CD8-positive, alpha-beta memory T cell (primary cell): Measurements from ENCODE around the gene TGIF2. TPM values are rescaled to one million over a fixed set of nuclear protein-coding genes. Genes with fewer than 3 reads are reported as not detected.

Experiments
- CTCF ChIA-PET: fragments of 350-600 bp; sonication (Branson Sonifier 250); formaldehyde crosslinking; loops from one replicate; lab custom pipeline; 2021; ENCODE audit warnings: antibody characterized with exemption; lab: Charles Lee
- POLR2A ChIA-PET: fragments of 350-600 bp; sonication (Branson Sonifier 250); formaldehyde crosslinking; loops from one replicate; lab custom pipeline; 2021; ENCODE audit warnings: antibody characterized with exemption; lab: Charles Lee
- DNase-seq, 5 donors: peaks; one replicate each; pipeline versions ENCODE4 v3.0.0 to v3.0.0-alpha.2; 2020 to 2022; ENCODE audit warnings: mixed read lengths in 1 of 5
- H3K27ac ChIP-seq: one replicate; pipeline ENCODE4 v1.7.0; 2013; ENCODE audit warnings: low read depth, mild to moderate bottlenecking, low read length, moderate library complexity
- H3K27me3 ChIP-seq: 2 replicates; pipeline ENCODE4 v1.7.0; 2013; ENCODE audit warnings: low read length, mild to moderate bottlenecking; ENCODE audit not compliant: insufficient read depth, poor library complexity, severe bottlenecking
- H3K36me3 ChIP-seq: 2 replicates; pipeline ENCODE4 v1.7.0; 2013; ENCODE audit warnings: mild to moderate bottlenecking, low read length, moderate library complexity; ENCODE audit not compliant: insufficient read depth
- H3K4me1 ChIP-seq: 2 replicates; pipeline ENCODE4 v1.7.0; 2013; ENCODE audit warnings: mild to moderate bottlenecking, low read length, moderate library complexity; ENCODE audit not compliant: insufficient read depth
- H3K4me3 ChIP-seq: 2 replicates; pipeline ENCODE4 v1.7.0; 2013; ENCODE audit warnings: mild to moderate bottlenecking, low read length
- H3K9me3 ChIP-seq: 2 replicates; pipeline ENCODE4 v1.7.0; 2013; ENCODE audit warnings: mild to moderate bottlenecking, low read length
- H3K27ac Mint-ChIP-seq, 8 donors: one replicate each; pipeline ENCODE4 v1.8.0; 2020 to 2021; ENCODE audit warnings: mixed read lengths in 8 of 8, mild to moderate bottlenecking in 6 of 8, inconsistent platforms in 3 of 8, moderate library complexity in 3 of 8
- H3K27me3 Mint-ChIP-seq, 2 donors: one replicate each; pipeline ENCODE4 v1.8.0; 2020 to 2021; ENCODE audit warnings: mixed read lengths in 2 of 2, mild to moderate bottlenecking in 1 of 2, moderate library complexity in 1 of 2
- H3K36me3 Mint-ChIP-seq, 3 donors: one replicate each; pipeline ENCODE4 v1.8.0; 2020 to 2021; ENCODE audit warnings: mixed read lengths in 3 of 3, inconsistent platforms in 1 of 3, mild to moderate bottlenecking in 1 of 3
- H3K4me1 Mint-ChIP-seq, 3 donors: one replicate each; pipeline ENCODE4 v1.8.0; 2020 to 2021; ENCODE audit warnings: mixed read lengths in 3 of 3, inconsistent platforms in 1 of 3, mild to moderate bottlenecking in 1 of 3
- H3K4me3 Mint-ChIP-seq, 7 donors: one replicate each; pipeline ENCODE4 v1.8.0; 2020 to 2021; ENCODE audit warnings: mixed read lengths in 7 of 7, mild to moderate bottlenecking in 6 of 7, moderate library complexity in 4 of 7, inconsistent platforms in 2 of 7
- H3K9me3 Mint-ChIP-seq, 5 donors: one replicate each; pipeline ENCODE4 v1.8.0; 2020 to 2022; ENCODE audit warnings: mixed read lengths in 5 of 5, mild to moderate bottlenecking in 3 of 5, moderate library complexity in 2 of 5, inconsistent platforms in 1 of 5
- polyA plus RNA-seq: library from polyadenylated mRNA; unstranded; fragments of 300-500 nt; fragmentation: Illumina TruSeq; gene quantifications from one replicate; pipeline ENCODE4 v1.2.3, GENCODE V29; 2021
- total RNA-seq, 2 experiments: library from RNA; stranded (reverse); gene quantifications; one replicate each; pipeline ENCODE4 v1.2.3, GENCODE V29; 2021

Gene TGIF2
- total and polyA plus RNA-seq, 3 experiments from 2014 or later, result 24.6 to 49.8 (median 46.1) TPM

DNA sequence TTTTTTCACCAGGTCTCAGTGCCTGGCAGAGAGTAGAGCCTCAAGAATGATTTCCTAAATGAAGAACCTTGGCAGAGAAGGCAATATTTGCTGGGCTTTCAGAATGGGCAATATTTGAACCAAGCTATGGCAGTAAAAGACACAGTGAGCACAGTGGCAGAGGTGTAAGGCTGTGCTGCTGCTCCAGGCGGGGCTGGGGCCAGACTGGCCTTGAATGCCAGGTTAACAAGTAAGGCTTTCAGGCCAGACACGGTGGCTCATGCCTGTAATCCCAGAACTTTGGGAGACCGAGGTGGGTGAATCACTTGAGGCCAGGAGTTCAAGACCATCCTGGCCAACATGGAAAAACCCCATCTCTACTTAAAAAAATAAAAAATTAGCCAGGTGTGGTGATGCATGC lies 40.6 kb upstream of the TGIF2 start:
- H3K36me3 ChIP-seq, result no peaks in the 10 kb centered on the region
- H3K4me1 Mint-ChIP-seq, result no peaks in the 10 kb centered on the region
- no peaks in the 10 kb centered on the region for H3K9me3 ChIP-seq
- DNase-seq, result no peak
- POLR2A ChIA-PET, result no interaction called here
- CTCF ChIA-PET, result no interaction called here
- no peak overlapping the region for H3K27ac ChIP-seq
- H3K36me3 Mint-ChIP-seq, result peaks cover 0 to 7% (median 0%) of the 10 kb centered on the region in 3 donors
- no peak overlapping the region for H3K27ac Mint-ChIP-seq
- no peak overlapping the region for H3K4me3 Mint-ChIP-seq
- H3K27me3 ChIP-seq, result no peaks in the 10 kb centered on the region
- no peaks in the 10 kb centered on the region for H3K9me3 Mint-ChIP-seq
- no peaks in the 10 kb centered on the region for H3K4me1 ChIP-seq
- no peak overlapping the region for H3K4me3 ChIP-seq
- H3K27me3 Mint-ChIP-seq, result peaks cover 0 to 2% of the 10 kb centered on the region in 2 donors

DNA sequence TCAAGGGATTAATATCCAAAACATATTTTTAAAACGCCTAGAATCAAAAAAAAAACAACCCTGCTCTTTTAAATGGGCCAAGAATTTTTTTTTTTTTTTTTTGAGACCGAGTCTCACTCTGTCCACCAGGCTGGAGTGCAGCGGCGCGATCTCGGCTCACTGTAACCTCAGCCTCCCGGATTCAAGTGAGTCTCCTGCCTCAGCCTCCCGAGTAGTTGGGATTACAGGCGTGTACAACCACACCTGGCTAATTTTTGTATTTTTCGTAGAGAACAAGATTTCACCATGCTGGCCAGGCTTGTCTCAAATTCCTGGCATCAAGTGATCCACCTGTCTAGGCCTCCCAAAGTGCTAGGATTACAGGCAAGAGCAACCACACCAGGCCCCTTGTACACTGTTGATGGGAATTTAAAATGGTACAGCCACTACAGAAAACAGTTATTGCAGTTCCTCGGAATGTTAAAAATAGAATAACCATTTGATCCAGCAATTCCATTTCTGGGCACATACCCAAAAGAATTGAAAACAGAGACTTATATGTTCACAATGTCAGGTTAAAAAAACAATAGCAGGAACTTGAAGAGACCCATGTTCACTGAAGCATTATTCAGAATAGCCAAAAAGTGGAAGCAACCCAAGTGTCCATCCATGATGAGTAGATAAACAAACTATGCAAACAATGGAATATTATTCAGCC lies 35.2 kb upstream of the TGIF2 start:
- Mint-ChIP-seq H3K4me3 (no peak overlapping the region), H3K4me1 (peaks cover 0 to 5% (median 4%) of the 10 kb centered on the region in 3 donors), H3K27ac (no peak overlapping the region), H3K27me3 (peaks cover 0 to 5% of the 10 kb centered on the region in 2 donors), H3K9me3 (no peaks in the 10 kb centered on the region), H3K36me3 (no peaks in the 10 kb centered on the region)
- POLR2A ChIA-PET, result interaction anchor here (0.7 kb wide), 1 partner anchor 34 kb away, joined by 5 read pairs; no protein-coding TSS in a partner anchor
- H3K4me3 ChIP-seq, result no peak overlapping the region
- H3K4me1 ChIP-seq, result no peaks in the 10 kb centered on the region
- no peaks in the 10 kb centered on the region for H3K27me3 ChIP-seq
- H3K36me3 ChIP-seq, result no peaks in the 10 kb centered on the region
- H3K27ac ChIP-seq, result no peak overlapping the region
- H3K9me3 ChIP-seq, result no peaks in the 10 kb centered on the region
- no peak for DNase-seq
- CTCF ChIA-PET, result no interaction called here

DNA sequence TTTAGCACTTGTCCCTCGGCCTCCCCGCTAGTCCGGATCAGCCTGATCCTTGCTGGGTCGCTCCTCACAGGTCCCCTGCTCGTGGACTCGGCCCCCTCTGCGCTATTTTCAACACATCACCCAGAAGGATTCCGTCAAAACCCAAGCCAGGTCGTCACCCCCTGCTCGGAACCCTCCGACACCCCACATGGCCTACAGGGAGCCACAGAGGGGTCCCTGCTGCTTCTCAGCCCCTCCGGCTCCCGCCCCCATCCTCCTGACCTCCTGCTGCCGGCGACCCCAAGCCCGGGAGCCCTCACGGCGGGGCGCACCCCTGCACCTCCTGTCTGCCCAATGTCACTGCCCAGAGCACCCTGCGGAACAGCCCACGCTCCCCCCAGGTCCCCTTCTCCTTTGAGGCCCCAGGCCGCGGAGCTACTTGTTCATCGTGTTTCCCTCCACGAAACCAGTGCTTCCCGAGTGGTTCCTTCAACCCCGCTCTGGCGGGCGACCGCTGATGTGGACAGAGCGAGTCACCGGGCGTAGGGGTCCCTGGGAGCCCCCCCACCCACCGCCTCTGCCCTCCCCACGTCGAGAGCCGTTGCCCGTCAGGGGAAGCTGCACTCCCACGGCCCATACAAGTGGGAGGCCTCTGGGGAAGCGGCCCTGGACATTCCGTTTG lies 32.7 kb upstream of the TGIF2 start:
- H3K9me3 Mint-ChIP-seq, result no peaks in the 10 kb centered on the region
- no peaks in the 10 kb centered on the region for H3K36me3 ChIP-seq
- no peak overlapping the region for H3K27ac ChIP-seq
- H3K27me3 ChIP-seq, result no peaks in the 10 kb centered on the region
- H3K4me3 ChIP-seq, result no peak overlapping the region
- no peaks in the 10 kb centered on the region for H3K36me3 Mint-ChIP-seq
- ChIA-PET POLR2A (no interaction called here), CTCF (no interaction called here)
- no peaks in the 10 kb centered on the region for H3K9me3 ChIP-seq
- H3K4me3 Mint-ChIP-seq, result no peak overlapping the region
- no peak overlapping the region for H3K27ac Mint-ChIP-seq
- no peaks in the 10 kb centered on the region for H3K4me1 ChIP-seq
- no peak for DNase-seq
- H3K27me3 Mint-ChIP-seq, result peaks cover 0 to 5% of the 10 kb centered on the region in 2 donors
- H3K4me1 Mint-ChIP-seq, result peaks cover 0 to 5% (median 4%) of the 10 kb centered on the region in 3 donors

DNA sequence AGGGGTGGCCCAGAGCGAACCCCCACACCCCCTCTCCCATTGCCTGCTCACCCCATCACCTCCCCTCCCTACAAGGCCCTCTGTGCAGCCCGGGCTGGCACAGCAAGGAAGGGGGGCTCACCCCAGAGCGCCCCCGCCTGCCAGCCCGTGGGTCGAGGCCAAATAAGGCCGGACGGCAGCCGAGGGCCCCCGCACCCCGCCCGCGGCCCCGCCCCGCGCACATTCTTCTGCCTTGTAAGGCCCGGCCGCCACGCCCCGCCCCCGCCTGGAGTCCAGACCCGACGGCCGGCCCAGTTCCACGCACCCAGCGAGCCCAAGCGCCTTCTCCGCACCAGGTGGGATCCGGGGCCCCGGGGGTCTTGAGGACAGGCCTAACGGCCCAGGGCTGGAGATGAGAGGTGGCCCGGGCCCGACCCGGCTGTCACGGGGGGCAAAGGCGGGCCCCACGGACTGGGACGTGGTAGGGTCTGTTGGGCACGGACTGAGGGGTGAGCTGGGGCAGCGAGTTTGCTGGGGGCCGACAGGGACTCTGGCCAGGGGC lies 32.1 kb upstream of the TGIF2 start, which contains the start of gene MYL9:
Gene MYL9, plus strand, starts transcription at position 293 of the 541 bp plus-strand sequence. CDS start 3,366 bp downstream, outside the sequence.
- H3K4me1 Mint-ChIP-seq, result peaks cover 0 to 5% (median 4%) of the 10 kb centered on the region in 3 donors
- DNase-seq, result no peak
- POLR2A ChIA-PET, result no interaction called here
- no peaks in the 10 kb centered on the region for H3K36me3 Mint-ChIP-seq
- no peak within 1 kb of the TSS for H3K4me3 Mint-ChIP-seq
- H3K9me3 Mint-ChIP-seq, result no peaks in the 10 kb centered on the region
- no peaks in the 10 kb centered on the region for H3K9me3 ChIP-seq
- CTCF ChIA-PET, result no interaction called here
- H3K4me1 ChIP-seq, result no peaks in the 10 kb centered on the region
- no peaks in the 10 kb centered on the region for H3K36me3 ChIP-seq
- no peak within 1 kb of the TSS for H3K27ac Mint-ChIP-seq
- H3K4me3 ChIP-seq, result no peak within 1 kb of the TSS
- peaks cover 0 to 5% of the 10 kb centered on the region in 2 donors for H3K27me3 Mint-ChIP-seq
- no peak within 1 kb of the TSS for H3K27ac ChIP-seq
- no peaks in the 10 kb centered on the region for H3K27me3 ChIP-seq

DNA sequence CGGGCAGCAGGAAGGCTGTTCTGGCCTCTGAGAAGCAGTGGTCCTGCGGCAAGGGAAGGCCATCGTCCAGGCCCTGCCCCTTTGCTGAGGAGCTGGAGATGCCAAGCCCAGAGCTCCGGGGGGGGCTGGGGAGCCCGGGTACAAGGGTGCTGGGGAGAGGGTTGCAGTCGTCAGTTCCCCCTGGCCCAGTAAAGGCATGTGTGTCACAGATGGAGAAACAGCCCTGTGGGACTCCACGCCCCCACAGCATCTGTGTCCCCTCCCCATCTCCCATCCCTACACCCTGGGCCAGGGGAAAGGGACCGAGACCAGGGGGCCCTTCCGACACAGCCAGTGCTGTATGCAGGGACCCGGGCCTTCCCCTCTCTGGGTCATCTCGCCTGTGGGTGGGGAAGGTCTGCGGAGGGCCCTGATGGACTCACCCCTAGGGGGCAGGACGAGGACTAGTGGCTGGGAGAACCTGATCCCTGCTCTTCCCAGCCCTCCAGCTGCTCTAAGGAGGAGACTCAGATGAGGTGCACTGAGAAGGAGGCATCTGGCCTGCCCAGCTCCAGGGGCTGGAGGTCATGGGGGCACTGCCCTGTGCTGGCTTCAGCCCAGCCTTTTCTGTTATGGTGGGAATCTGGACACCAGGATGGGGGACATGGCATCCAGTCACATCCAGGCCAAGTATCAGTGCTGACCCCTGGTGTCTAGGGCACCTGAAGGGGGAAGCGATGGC lies 31.5 kb upstream of the TGIF2 start:
- no peak for DNase-seq
- H3K27me3 Mint-ChIP-seq, result peaks cover 0 to 5% of the 10 kb centered on the region in 2 donors
- Histone ChIP-seq H3K27me3 (no peaks in the 10 kb centered on the region), H3K4me1 (no peaks in the 10 kb centered on the region), H3K36me3 (no peaks in the 10 kb centered on the region), H3K9me3 (no peaks in the 10 kb centered on the region), H3K27ac (no peak overlapping the region), H3K4me3 (no peak overlapping the region)
- H3K9me3 Mint-ChIP-seq, result no peaks in the 10 kb centered on the region
- H3K36me3 Mint-ChIP-seq, result no peaks in the 10 kb centered on the region
- no peak overlapping the region for H3K4me3 Mint-ChIP-seq
- no peak overlapping the region for H3K27ac Mint-ChIP-seq
- peaks cover 0 to 5% (median 4%) of the 10 kb centered on the region in 3 donors for H3K4me1 Mint-ChIP-seq
- ChIA-PET POLR2A (no interaction called here), CTCF (no interaction called here)

DNA sequence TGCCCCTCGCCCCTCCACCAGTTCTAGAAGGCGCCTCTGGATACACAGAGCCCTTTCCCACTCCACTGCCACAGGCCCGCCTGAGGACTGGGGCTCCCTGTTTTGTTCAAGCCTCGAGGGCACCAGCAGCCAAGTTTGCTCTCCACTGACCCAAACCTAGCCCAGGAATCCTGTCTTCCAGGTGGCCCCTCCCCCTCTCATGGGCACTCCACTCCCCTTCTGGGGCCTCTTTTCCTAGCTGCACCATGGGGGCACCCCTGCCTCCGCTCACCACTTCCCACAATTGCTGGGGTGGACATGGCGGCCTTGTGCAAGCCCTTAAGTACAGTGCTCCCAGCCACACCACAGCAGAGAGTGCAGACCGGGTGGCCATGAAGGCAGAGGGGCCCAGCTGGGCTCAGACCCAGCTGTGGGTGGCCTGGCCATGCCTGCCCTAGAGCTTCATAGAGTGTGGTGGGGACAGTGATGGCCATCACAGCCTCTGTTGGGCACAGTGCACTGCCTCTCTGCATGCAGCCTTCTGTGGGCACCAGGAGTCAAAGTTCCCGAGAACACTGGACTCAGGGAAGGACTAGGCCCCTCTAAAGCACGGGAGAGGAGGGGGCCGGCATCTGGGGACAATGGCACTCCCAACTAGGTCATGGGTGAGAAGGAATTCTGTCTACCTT lies 30.7 kb upstream of the TGIF2 start:
- H3K9me3 ChIP-seq, result no peaks in the 10 kb centered on the region
- Mint-ChIP-seq H3K36me3 (no peaks in the 10 kb centered on the region), H3K4me1 (peaks cover 0 to 5% (median 4%) of the 10 kb centered on the region in 3 donors), H3K27me3 (peaks cover 0 to 5% of the 10 kb centered on the region in 2 donors), H3K9me3 (no peaks in the 10 kb centered on the region), H3K4me3 (no peak overlapping the region), H3K27ac (peak overlapping the region in 1 of 8 donors; percentile 60)
- POLR2A ChIA-PET, result no interaction called here
- CTCF ChIA-PET, result no interaction called here
- no peaks in the 10 kb centered on the region for H3K27me3 ChIP-seq
- H3K27ac ChIP-seq, result no peak overlapping the region
- H3K36me3 ChIP-seq, result no peaks in the 10 kb centered on the region
- no peak overlapping the region for H3K4me3 ChIP-seq
- no peaks in the 10 kb centered on the region for H3K4me1 ChIP-seq
- no peak for DNase-seq

DNA sequence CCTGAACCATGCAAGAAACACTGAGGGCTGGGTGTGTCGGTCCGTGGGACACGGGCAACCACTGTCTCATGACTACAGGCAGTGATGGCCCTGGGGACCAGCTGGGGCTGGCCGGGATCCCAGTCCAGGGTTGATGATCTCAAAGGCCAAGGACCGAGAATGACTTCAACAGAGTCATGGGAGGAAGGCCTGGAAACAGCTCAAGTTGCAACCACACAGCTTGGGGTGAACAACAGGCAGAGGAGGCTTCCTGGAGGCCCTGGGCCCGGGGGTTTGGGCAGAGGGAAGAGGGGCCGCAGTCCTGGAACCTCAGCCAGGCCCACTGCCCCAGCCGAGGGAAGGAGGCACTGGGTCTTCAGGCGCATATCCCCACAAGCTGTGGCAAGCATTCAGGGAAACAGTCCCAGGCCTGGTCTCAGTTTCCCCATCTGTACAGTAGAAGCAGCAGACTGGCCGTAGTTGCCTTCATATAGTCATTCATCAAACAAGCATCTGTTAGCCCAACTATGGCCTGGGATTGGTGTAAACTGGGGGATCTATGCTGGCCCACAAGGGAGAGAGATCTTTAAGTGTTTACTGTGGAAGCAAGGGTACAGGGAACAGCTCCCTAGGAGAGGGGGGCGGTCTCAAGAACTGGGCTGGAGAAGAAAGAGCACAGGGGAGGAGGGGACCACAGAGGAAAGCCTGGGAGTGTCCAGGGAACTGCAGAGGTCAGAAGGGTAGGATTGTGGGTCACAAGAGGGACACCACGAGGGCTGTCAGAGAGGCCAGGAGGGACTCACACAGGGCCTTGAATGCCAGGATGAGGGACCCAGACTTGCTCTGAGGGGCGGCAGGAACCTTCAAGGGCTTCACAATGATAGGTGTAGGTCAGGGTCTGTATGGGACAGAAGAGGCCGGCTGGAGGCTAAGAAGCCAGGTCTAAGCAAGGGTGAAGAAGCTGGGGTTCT lies 29.9 kb upstream of the TGIF2 start:
- H3K27me3 ChIP-seq, result no peaks in the 10 kb centered on the region
- H3K27ac ChIP-seq, result no peak overlapping the region
- CTCF ChIA-PET, result no interaction called here
- H3K9me3 Mint-ChIP-seq, result no peaks in the 10 kb centered on the region
- POLR2A ChIA-PET, result no interaction called here
- no peak for DNase-seq
- H3K36me3 ChIP-seq, result no peaks in the 10 kb centered on the region
- H3K36me3 Mint-ChIP-seq, result no peaks in the 10 kb centered on the region
- H3K4me3 Mint-ChIP-seq, result no peak overlapping the region
- peaks cover 0 to 5% of the 10 kb centered on the region in 2 donors for H3K27me3 Mint-ChIP-seq
- H3K4me3 ChIP-seq, result no peak overlapping the region
- peak overlapping the region in 3 of 8 donors; percentile 9 to 61 (median 29) for H3K27ac Mint-ChIP-seq
- H3K4me1 Mint-ChIP-seq, result peaks cover 0 to 5% (median 4%) of the 10 kb centered on the region in 3 donors
- H3K4me1 ChIP-seq, result no peaks in the 10 kb centered on the region
- H3K9me3 ChIP-seq, result no peaks in the 10 kb centered on the region
